Measurements from ENCODE around the gene KLKB1. TPM values are rescaled to one million over a fixed set of nuclear protein-coding genes. Genes with fewer than 3 reads are reported as not detected.

KLKB1 gene
- total RNA-seq, 4 donors from 2014 or later: 1.7 to 2.0 (median 1.9) TPM; not detected in 1

GRCh38 chr4:186294160-186294559, 66.9 kb downstream of the KLKB1 start:
- no peak overlapping the region for H3K4me3 ChIP-seq
- no peaks in the 10 kb centered on the region for H3K9me3 ChIP-seq
- no peak overlapping the region for H3K27ac ChIP-seq
- H3K27me3 ChIP-seq: peaks cover 6% of the 10 kb centered on the region
- intact Hi-C loops (cut with DNase I; ENCODE audit: low total_unique reads) (no loop called here), in situ Hi-C loops (cut with MboI; ENCODE audit: low pct_ligation_motif_present in 1 of 4, low pct_unique_long_range_greater_than_20kb in 1 of 4, low sequenced_read_pairs in 3 of 4) (loop anchor here in 3 of 4 donors (5.0 to 25.0 kb wide), 3 partner anchors 268 to 293 kb away; partner anchors contain the start of gene MTNR1A (in 1 of the 3))
- no peak for TF ChIP-seq CTCF (IDR thresholded peaks at IDR 0.05)
- TF ChIP-seq POLR2AphosphoS5 (IDR thresholded peaks at IDR 0.05): no peak
- TF ChIP-seq POLR2A (IDR thresholded peaks at IDR 0.05): no peak
- TF ChIP-seq EP300 (IDR thresholded peaks at IDR 0.05; ENCODE audit: low read depth): no peak
- H3K36me3 ChIP-seq: no peaks in the 10 kb centered on the region
- WGBS, 2 donors (ENCODE audit: low coverage in 1 of 2): 75 to 82% methylated on average over 6 to 9 of the region's 9 CpGs
- DNase-seq: no peak
- peaks cover 0 to 7% (median 3%) of the 10 kb centered on the region in 4 donors for H3K4me1 ChIP-seq

GRCh38 chr4:186296481-186296880, 69.2 kb downstream of the KLKB1 start:
- Histone ChIP-seq H3K27ac (no peak overlapping the region), H3K27me3 (peaks cover 6% of the 10 kb centered on the region), H3K36me3 (no peaks in the 10 kb centered on the region), H3K9me3 (no peaks in the 10 kb centered on the region), H3K4me3 (no peak overlapping the region), H3K4me1 (peaks cover 2 to 14% (median 6%) of the 10 kb centered on the region in 4 donors)
- TF ChIP-seq POLR2A (IDR thresholded peaks at IDR 0.05) (no peak), CTCF (IDR thresholded peaks at IDR 0.05) (no peak), POLR2AphosphoS5 (IDR thresholded peaks at IDR 0.05) (no peak), EP300 (IDR thresholded peaks at IDR 0.05; ENCODE audit: low read depth) (no peak)
- intact Hi-C loops (cut with DNase I; ENCODE audit: low total_unique reads) (loop anchor here (2.0 kb wide), 1 partner anchor 290 kb away; no protein-coding TSS in a partner anchor), in situ Hi-C loops (cut with MboI; ENCODE audit: low pct_ligation_motif_present in 1 of 4, low pct_unique_long_range_greater_than_20kb in 1 of 4, low sequenced_read_pairs in 3 of 4) (loop anchor here in 3 of 4 donors (5.0 to 25.0 kb wide), 3 partner anchors 266 to 291 kb away; partner anchors contain the start of gene MTNR1A (in 1 of the 3))
- DNase-seq: no peak
- 37 to 39% methylated on average over 4 of the region's 4 CpGs for WGBS, 2 donors (ENCODE audit: low coverage in 1 of 2)

- Histone ChIP-seq H3K4me1 (peaks cover 3 to 17% (median 9%) of the 10 kb centered on the region in 4 donors), H3K27ac (no peak overlapping the region), H3K9me3 (no peaks in the 10 kb centered on the region), H3K36me3 (no peaks in the 10 kb centered on the region), H3K4me3 (no peak overlapping the region), H3K27me3 (peaks cover 6% of the 10 kb centered on the region)
- TF ChIP-seq POLR2A (IDR thresholded peaks at IDR 0.05): no peak
- TF ChIP-seq CTCF (IDR thresholded peaks at IDR 0.05): peak; percentile 66 to 79 (median 69)
- no peak for DNase-seq
- 21 to 44% methylated on average over 5 to 21 of the region's 21 CpGs for WGBS, 2 donors (ENCODE audit: low coverage in 1 of 2)
- in situ Hi-C loops (cut with MboI; ENCODE audit: low pct_ligation_motif_present in 1 of 4, low pct_unique_long_range_greater_than_20kb in 1 of 4, low sequenced_read_pairs in 3 of 4) (loop anchor here in 3 of 4 donors (5.0 to 25.0 kb wide), 3 partner anchors 265 to 290 kb away; partner anchors contain the start of gene MTNR1A (in 1 of the 3)), intact Hi-C loops (cut with DNase I; ENCODE audit: low total_unique reads) (loop anchor here (2.0 kb wide), 1 partner anchor 290 kb away; no protein-coding TSS in a partner anchor)
Observed at GRCh38 chr4:186297013-186297645, 69.8 kb downstream of the KLKB1 start.

GRCh38 chr4:186298031-186298647, 70.8 kb downstream of the KLKB1 start:
- Histone ChIP-seq H3K4me1 (peaks cover 3 to 17% (median 9%) of the 10 kb centered on the region in 4 donors), H3K36me3 (no peaks in the 10 kb centered on the region), H3K4me3 (no peak overlapping the region), H3K27ac (no peak overlapping the region), H3K9me3 (no peaks in the 10 kb centered on the region), H3K27me3 (peaks cover 6% of the 10 kb centered on the region)
- in situ Hi-C loops (cut with MboI; ENCODE audit: low pct_ligation_motif_present in 1 of 4, low pct_unique_long_range_greater_than_20kb in 1 of 4, low sequenced_read_pairs in 3 of 4) (loop anchor here in 3 of 4 donors (5.0 to 25.0 kb wide), 3 partner anchors 264 to 289 kb away; partner anchors contain the start of gene MTNR1A (in 1 of the 3)), intact Hi-C loops (cut with DNase I; ENCODE audit: low total_unique reads) (no loop called here)
- WGBS, 2 donors (ENCODE audit: low coverage in 1 of 2): 68 to 69% methylated on average over 5 to 39 of the region's 39 CpGs
- no peak for DNase-seq
- TF ChIP-seq POLR2A (IDR thresholded peaks at IDR 0.05): no peak
- no peak for TF ChIP-seq CTCF (IDR thresholded peaks at IDR 0.05)
- TF ChIP-seq POLR2AphosphoS5 (IDR thresholded peaks at IDR 0.05): no peak
- TF ChIP-seq EP300 (IDR thresholded peaks at IDR 0.05; ENCODE audit: low read depth): no peak

Data from transverse colon (tissue), 4 donors.